Endothelial cell of umbilical vein (primary cell): ENCODE measurements around the gene FBN3. TPM values are rescaled to one million over a fixed set of nuclear protein-coding genes. Genes with fewer than 3 reads are reported as not detected.

Source experiments
- BruUV-seq: library from RNA; stranded (reverse); fragments of 400-500 nt; replicated peaks from 2 replicates; lab custom pipeline; 2021; lab: Mats Ljungman, UMichigan
- CTCF ChIA-PET: fragments of 300-600, 350-600 bp; sonication (Branson Sonifier 250); formaldehyde crosslinking; loops from one replicate; lab custom pipeline; 2021; ENCODE audit warnings: antibody characterized with exemption, inconsistent platforms; lab: Charles Lee
- POLR2A ChIA-PET: fragments of 300-600, 350-600 bp; sonication (Branson Sonifier 250); formaldehyde crosslinking; loops from one replicate; lab custom pipeline; 2021; ENCODE audit warnings: antibody characterized with exemption, inconsistent platforms; lab: Charles Lee
- DNase-seq: peaks from one replicate; pipeline ENCODE4 v3.0.0-alpha.2; 2011; ENCODE audit warnings: low read depth, low spot score
- FAIRE-seq: peaks from 2 replicates; lab custom pipeline; 2011; peaks lifted over from hg19 to GRCh38; lab: Jason Lieb, UNC
- H2AFZ ChIP-seq: 2 replicates; pipeline ENCODE4 v1.6.0; 2012; ENCODE audit warnings: low read depth, low read length, control low read depth, inconsistent platforms
- H3K27ac ChIP-seq: 2 replicates; pipeline ENCODE4 v1.5.1; 2011; ENCODE audit warnings: low read depth, mild to moderate bottlenecking, control low read depth, low read length, moderate library complexity; ENCODE audit not compliant: insufficient read depth
- H3K27me3 ChIP-seq, 2 experiments: 2 replicates each; pipeline versions ENCODE4 v1.6.0 to v1.6.1; 2011; ENCODE audit warnings: low read length in 2 of 2, mixed read lengths in 1 of 2; ENCODE audit not compliant: control insufficient read depth in 2 of 2, insufficient read depth in 2 of 2
- H3K36me3 ChIP-seq, 2 experiments: 2 replicates in 1 of 2; 3 replicates in 1 of 2; pipeline ENCODE4 v1.5.1; 2011; ENCODE audit warnings: low read length in 2 of 2, mild to moderate bottlenecking in 1 of 2, moderate library complexity in 1 of 2; ENCODE audit not compliant: control insufficient read depth in 2 of 2, insufficient read depth in 2 of 2; ENCODE audit errors: extremely low read depth in 1 of 2
- H3K4me1 ChIP-seq: 3 replicates; pipeline ENCODE4 v1.5.1; 2011; ENCODE audit warnings: mild to moderate bottlenecking, low read length; ENCODE audit not compliant: control insufficient read depth, insufficient read depth; ENCODE audit errors: extremely low read depth
- H3K4me2 ChIP-seq: 2 replicates; pipeline ENCODE4 v1.6.1; 2011; ENCODE audit warnings: low read length, control low read depth, mixed read lengths; ENCODE audit not compliant: insufficient read depth
- H3K4me3 ChIP-seq, 3 experiments: fragments of 200-600 bp in 1 of 3; sonication (generic), shearing (Covaris generic) in 1 of 3; replicated peaks in 1 of 3; 2 replicates each; pipeline ENCODE4 v1.5.1; 2011 to 2016; ENCODE audit warnings: control low read depth in 3 of 3, low read length in 3 of 3, mild to moderate bottlenecking in 2 of 3, inconsistent platforms in 1 of 3, low read depth in 1 of 3, moderate library complexity in 1 of 3; ENCODE audit not compliant: insufficient read depth in 1 of 3
- H3K79me2 ChIP-seq: 2 replicates; pipeline ENCODE4 v1.6.0; 2012; ENCODE audit warnings: low read length, inconsistent platforms; ENCODE audit not compliant: control insufficient read depth, insufficient read depth
- H3K9ac ChIP-seq: replicated peaks from 2 replicates; pipeline ENCODE3; 2011; ENCODE audit warnings: low read length, control low read depth; ENCODE audit not compliant: insufficient read depth; ENCODE audit errors: extremely low read depth
- H3K9me1 ChIP-seq: replicated peaks from 3 replicates; pipeline ENCODE4 v1.6.0; 2011; ENCODE audit warnings: mild to moderate bottlenecking, low read length; ENCODE audit not compliant: control insufficient read depth, insufficient read depth; ENCODE audit errors: extremely low read depth
- H3K9me3 ChIP-seq: replicated peaks from 2 replicates; pipeline ENCODE4 v1.5.1; 2012; ENCODE audit warnings: low read length, inconsistent platforms; ENCODE audit not compliant: control insufficient read depth, insufficient read depth
- H4K20me1 ChIP-seq: replicated peaks from 2 replicates; pipeline ENCODE3; 2011; ENCODE audit warnings: mild to moderate bottlenecking, low read length; ENCODE audit not compliant: control insufficient read depth, insufficient read depth; ENCODE audit errors: extremely low read depth
- CTCF ChIP-seq, 2 donors: IDR thresholded peaks; 1 replicate in 1 of 2; 2 replicates in 1 of 2; pipeline ENCODE4 v1.5.1; 2011; ENCODE audit warnings: low read length in 2 of 2, mild to moderate bottlenecking in 2 of 2, moderate library complexity in 2 of 2, control low read depth in 1 of 2, inconsistent platforms in 1 of 2, low read depth in 1 of 2; ENCODE audit not compliant: insufficient read depth in 1 of 2; ENCODE audit errors: extremely low read depth in 1 of 2
- EZH2 ChIP-seq: IDR thresholded peaks from 2 replicates; pipeline ENCODE4 v1.6.1; 2012; ENCODE audit warnings: borderline replicate concordance, low read depth, mild to moderate bottlenecking, moderate library complexity, low read length, inconsistent platforms; ENCODE audit not compliant: severe bottlenecking
- FOS ChIP-seq: IDR thresholded peaks from 2 replicates; pipeline ENCODE4 v1.6.1; 2011; ENCODE audit warnings: mild to moderate bottlenecking, low read length, moderate library complexity, borderline replicate concordance; ENCODE audit not compliant: insufficient read depth
- GATA2 ChIP-seq: IDR thresholded peaks from 2 replicates; pipeline ENCODE4 v1.7.0; 2011; ENCODE audit warnings: low read depth, mild to moderate bottlenecking, moderate library complexity, mixed read lengths, low read length; ENCODE audit not compliant: insufficient read length, insufficient read depth
- JUN ChIP-seq: IDR thresholded peaks from 2 replicates; pipeline ENCODE4 v1.6.1; 2011; ENCODE audit warnings: borderline replicate concordance, low read depth; ENCODE audit not compliant: insufficient read length, insufficient read depth
- MAX ChIP-seq: IDR thresholded peaks from 2 replicates; pipeline ENCODE4 v1.6.1; 2011; ENCODE audit not compliant: insufficient read depth, insufficient read length
- MYC ChIP-seq: IDR thresholded peaks from one replicate; pipeline ENCODE4 v1.6.1; 2011; ENCODE audit warnings: mild to moderate bottlenecking, low read depth, low read length
- POLR2A ChIP-seq: IDR thresholded peaks from 2 replicates; pipeline ENCODE4 v1.6.1; 2012; ENCODE audit warnings: low read depth, mild to moderate bottlenecking, control low read depth, low read length
- POLR2AphosphoS5 ChIP-seq: IDR thresholded peaks from 2 replicates; pipeline ENCODE4 v1.6.1; 2012; ENCODE audit warnings: low read depth, mild to moderate bottlenecking, control low read depth, low read length, moderate library complexity; ENCODE audit not compliant: insufficient read depth
- dilution Hi-C: fragments of 300-500 bp; cut with MboI; formaldehyde crosslinking; loops from one replicate; pipeline ENCODE4 v1.15.0; 2019; ENCODE audit warnings: low sequenced_read_pairs; ENCODE audit not compliant: extremely low pct_ligation_motif_present
- intact Hi-C: fragments of 100-400 bp; cut with micrococcal nuclease; formaldehyde crosslinking; loops from one replicate; pipeline ENCODE4 v1.10.0; 2022
- polyA plus RNA-seq, 4 experiments: library from polyadenylated mRNA; depleted of rRNA in 3 of 4; stranded (reverse) in 3 of 4; unstranded in 1 of 4; fragments of >200 nt; gene quantifications; 2 replicates each; pipeline versions ENCODE4 v1.2.1 to v1.2.3, GENCODE V29; 2011 to 2012; ENCODE audit warnings: missing spikeins in 1 of 4
- total RNA-seq: library from RNA; stranded (reverse); gene quantifications from 2 replicates; pipeline ENCODE4 v1.2.3, GENCODE V29; 2021

FBN3 gene
- total and polyA plus RNA-seq, 2 donors (not counting 3 experiments of a cell fraction or from before 2014, with no cell fraction given), result not detected

GRCh38 chr19:8074501-8074900 lies 74.9 kb downstream of the FBN3 start:
- Histone ChIP-seq H3K4me3 (no peak overlapping the region), H3K36me3 (no peaks in the 10 kb centered on the region), H3K4me2 (no peak overlapping the region), H2AFZ (no peak overlapping the region), H3K79me2 (no peaks in the 10 kb centered on the region), H4K20me1 (no peaks in the 10 kb centered on the region), H3K9ac (no peak overlapping the region), H3K27me3 (no peaks in the 10 kb centered on the region), H3K9me1 (no peaks in the 10 kb centered on the region), H3K4me1 (no peaks in the 10 kb centered on the region), H3K27ac (no peak overlapping the region), H3K9me3 (no peaks in the 10 kb centered on the region)
- dilution Hi-C loops, result no loop called here
- TF ChIP-seq POLR2A, result no peak
- TF ChIP-seq MAX, result no peak
- TF ChIP-seq MYC, result no peak
- TF ChIP-seq POLR2AphosphoS5, result no peak
- no peak for TF ChIP-seq FOS
- TF ChIP-seq CTCF (IDR thresholded peaks at IDR 0.05; ENCODE audit: extremely low read depth in 1 of 2, insufficient read depth in 1 of 2, low read depth in 1 of 2, low read length in 2 of 2), result no peak
- TF ChIP-seq JUN, result no peak
- no peak for TF ChIP-seq EZH2
- TF ChIP-seq GATA2, result no peak
- BruUV-seq, result no TSS peak
- DNase-seq (no peak), FAIRE-seq (no peak)
- intact Hi-C loops, result no loop called here
- ChIA-PET POLR2A (no interaction called here), CTCF (no interaction called here)
